ENCODE measurements around the gene ABCC8.

- TF ChIP-seq POLR2A (IDR thresholded peaks at IDR 0.05; ENCODE audit: low read depth, low read length) (no peak), TAF1 (IDR thresholded peaks at IDR 0.05; ENCODE audit: borderline replicate concordance, low read depth, low read length) (no peak)
Measured at GRCh38 chr11:17506942-17507341, 30.3 kb upstream of the ABCC8 start.

All from GM12892 (cell line).